Measurements from ENCODE around the gene ZNF787.
A peak's percentile ranks its signal among the peaks of the same experiment; 100 is the strongest.

The ZNF787 gene

GRCh38 chr19:56123266-56123891 lies 2.3 kb upstream of the ZNF787 start:
- peaks cover under 1 to 7% of the 10 kb centered on the region in 2 donors for H3K36me3 ChIP-seq (ENCODE audit: control insufficient read depth in 2 of 2, insufficient read depth in 2 of 2, low read length in 2 of 2)
- peak overlapping the region in 1 of 2 donors; percentile 5 for H3K9ac ChIP-seq (ENCODE audit: low read depth in 1 of 2, low read length in 2 of 2)
- H3K9me3 ChIP-seq (ENCODE audit: control insufficient read depth in 2 of 2, low read length in 2 of 2) = no peaks in the 10 kb centered on the region
- H3K27me3 ChIP-seq (ENCODE audit: control insufficient read depth in 2 of 2, insufficient read depth in 2 of 2, low read length in 2 of 2) = no peaks in the 10 kb centered on the region
- H3K27ac ChIP-seq (ENCODE audit: low read depth in 2 of 2, low read length in 2 of 2) = peak overlapping the region in 1 of 2 donors; percentile 11
- no peak overlapping the region for H3K4me3 ChIP-seq (ENCODE audit: low read length in 2 of 2)
- peaks cover 29 to 35% of the 10 kb centered on the region in 2 donors for H3K4me1 ChIP-seq (ENCODE audit: control insufficient read depth in 2 of 2, insufficient read depth in 2 of 2, low read length in 2 of 2)

- peaks cover 4 to 7% of the 10 kb centered on the region in 2 donors for H3K36me3 ChIP-seq (ENCODE audit: control insufficient read depth in 2 of 2, insufficient read depth in 2 of 2, low read length in 2 of 2)
- peak overlapping the region; percentile 93 to 94 for H3K27ac ChIP-seq (ENCODE audit: low read depth in 2 of 2, low read length in 2 of 2)
- H3K4me1 ChIP-seq (ENCODE audit: control insufficient read depth in 2 of 2, insufficient read depth in 2 of 2, low read length in 2 of 2) = peaks cover 35 to 38% of the 10 kb centered on the region in 2 donors
- peak overlapping the region; percentile 77 to 82 for H3K9ac ChIP-seq (ENCODE audit: low read depth in 1 of 2, low read length in 2 of 2)
- H3K27me3 ChIP-seq (ENCODE audit: control insufficient read depth in 2 of 2, insufficient read depth in 2 of 2, low read length in 2 of 2) = no peaks in the 10 kb centered on the region
- H3K9me3 ChIP-seq (ENCODE audit: control insufficient read depth in 2 of 2, low read length in 2 of 2) = no peaks in the 10 kb centered on the region
- peak overlapping the region; percentile 77 to 81 for H3K4me3 ChIP-seq (ENCODE audit: low read length in 2 of 2)
These were observed 520 bp downstream of the ZNF787 start for GRCh38 chr19:56120371-56121179.

- H3K36me3 ChIP-seq (ENCODE audit: control insufficient read depth in 2 of 2, insufficient read depth in 2 of 2, low read length in 2 of 2) = peaks cover 4 to 7% of the 10 kb centered on the region in 2 donors
- peak overlapping the region; percentile 93 to 94 for H3K27ac ChIP-seq (ENCODE audit: low read depth in 2 of 2, low read length in 2 of 2)
- H3K4me3 ChIP-seq (ENCODE audit: low read length in 2 of 2) = peak overlapping the region; percentile 77 to 81
- H3K9me3 ChIP-seq (ENCODE audit: control insufficient read depth in 2 of 2, low read length in 2 of 2) = no peaks in the 10 kb centered on the region
- peaks cover 35 to 38% of the 10 kb centered on the region in 2 donors for H3K4me1 ChIP-seq (ENCODE audit: control insufficient read depth in 2 of 2, insufficient read depth in 2 of 2, low read length in 2 of 2)
- H3K27me3 ChIP-seq (ENCODE audit: control insufficient read depth in 2 of 2, insufficient read depth in 2 of 2, low read length in 2 of 2) = no peaks in the 10 kb centered on the region
- peak overlapping the region; percentile 77 to 82 for H3K9ac ChIP-seq (ENCODE audit: low read depth in 1 of 2, low read length in 2 of 2)
These were observed 1.1 kb downstream of the ZNF787 start for GRCh38 chr19:56120002-56120370.

GRCh38 chr19:56119582-56119978 lies 1.5 kb downstream of the ZNF787 start:
- peaks cover 4 to 7% of the 10 kb centered on the region in 2 donors for H3K36me3 ChIP-seq (ENCODE audit: control insufficient read depth in 2 of 2, insufficient read depth in 2 of 2, low read length in 2 of 2)
- peak overlapping the region; percentile 77 to 82 for H3K9ac ChIP-seq (ENCODE audit: low read depth in 1 of 2, low read length in 2 of 2)
- peak overlapping the region; percentile 93 to 94 for H3K27ac ChIP-seq (ENCODE audit: low read depth in 2 of 2, low read length in 2 of 2)
- peaks cover 35 to 38% of the 10 kb centered on the region in 2 donors for H3K4me1 ChIP-seq (ENCODE audit: control insufficient read depth in 2 of 2, insufficient read depth in 2 of 2, low read length in 2 of 2)
- H3K27me3 ChIP-seq (ENCODE audit: control insufficient read depth in 2 of 2, insufficient read depth in 2 of 2, low read length in 2 of 2) = no peaks in the 10 kb centered on the region
- H3K9me3 ChIP-seq (ENCODE audit: control insufficient read depth in 2 of 2, low read length in 2 of 2) = no peaks in the 10 kb centered on the region
- peak overlapping the region; percentile 77 to 81 for H3K4me3 ChIP-seq (ENCODE audit: low read length in 2 of 2)

- H3K9me3 ChIP-seq (ENCODE audit: control insufficient read depth in 2 of 2, low read length in 2 of 2) = no peaks in the 10 kb centered on the region
- H3K9ac ChIP-seq (ENCODE audit: low read depth in 1 of 2, low read length in 2 of 2) = peak overlapping the region; percentile 77 to 82
- H3K27me3 ChIP-seq (ENCODE audit: control insufficient read depth in 2 of 2, insufficient read depth in 2 of 2, low read length in 2 of 2) = no peaks in the 10 kb centered on the region
- peaks cover 35 to 38% of the 10 kb centered on the region in 2 donors for H3K4me1 ChIP-seq (ENCODE audit: control insufficient read depth in 2 of 2, insufficient read depth in 2 of 2, low read length in 2 of 2)
- H3K4me3 ChIP-seq (ENCODE audit: low read length in 2 of 2) = peak overlapping the region; percentile 77 to 81
- H3K27ac ChIP-seq (ENCODE audit: low read depth in 2 of 2, low read length in 2 of 2) = peak overlapping the region; percentile 93 to 94
- H3K36me3 ChIP-seq (ENCODE audit: control insufficient read depth in 2 of 2, insufficient read depth in 2 of 2, low read length in 2 of 2) = peaks cover 4 to 7% of the 10 kb centered on the region in 2 donors
These were observed 2.2 kb downstream of the ZNF787 start for GRCh38 chr19:56118666-56119581.

- H3K4me1 ChIP-seq (ENCODE audit: control insufficient read depth in 2 of 2, insufficient read depth in 2 of 2, low read length in 2 of 2) = peaks cover 38 to 42% of the 10 kb centered on the region in 2 donors
- H3K27me3 ChIP-seq (ENCODE audit: control insufficient read depth in 2 of 2, insufficient read depth in 2 of 2, low read length in 2 of 2) = no peaks in the 10 kb centered on the region
- peaks cover 7% of the 10 kb centered on the region in 2 donors for H3K36me3 ChIP-seq (ENCODE audit: control insufficient read depth in 2 of 2, insufficient read depth in 2 of 2, low read length in 2 of 2)
- no peak overlapping the region for H3K9ac ChIP-seq (ENCODE audit: low read depth in 1 of 2, low read length in 2 of 2)
- H3K4me3 ChIP-seq (ENCODE audit: low read length in 2 of 2) = no peak overlapping the region
- peak overlapping the region in 1 of 2 donors; percentile 34 for H3K27ac ChIP-seq (ENCODE audit: low read depth in 2 of 2, low read length in 2 of 2)
- H3K9me3 ChIP-seq (ENCODE audit: control insufficient read depth in 2 of 2, low read length in 2 of 2) = no peaks in the 10 kb centered on the region
These were observed 3.2 kb downstream of the ZNF787 start for GRCh38 chr19:56117889-56118288.

GRCh38 chr19:56117376-56117884 lies 3.7 kb downstream of the ZNF787 start:
- Histone ChIP-seq H3K4me1 (ENCODE audit: control insufficient read depth in 2 of 2, insufficient read depth in 2 of 2, low read length in 2 of 2) (peaks cover 38 to 44% of the 10 kb centered on the region in 2 donors), H3K9me3 (ENCODE audit: control insufficient read depth in 2 of 2, low read length in 2 of 2) (no peaks in the 10 kb centered on the region), H3K4me3 (ENCODE audit: low read length in 2 of 2) (no peak overlapping the region), H3K9ac (ENCODE audit: low read depth in 1 of 2, low read length in 2 of 2) (no peak overlapping the region), H3K27me3 (ENCODE audit: control insufficient read depth in 2 of 2, insufficient read depth in 2 of 2, low read length in 2 of 2) (no peaks in the 10 kb centered on the region), H3K27ac (ENCODE audit: low read depth in 2 of 2, low read length in 2 of 2) (peak overlapping the region in 1 of 2 donors; percentile 34), H3K36me3 (ENCODE audit: control insufficient read depth in 2 of 2, insufficient read depth in 2 of 2, low read length in 2 of 2) (peaks cover 7% of the 10 kb centered on the region in 2 donors)

GRCh38 chr19:56116606-56117005 lies 4.5 kb downstream of the ZNF787 start:
- Histone ChIP-seq H3K4me1 (ENCODE audit: control insufficient read depth in 2 of 2, insufficient read depth in 2 of 2, low read length in 2 of 2) (peaks cover 39 to 47% of the 10 kb centered on the region in 2 donors), H3K9ac (ENCODE audit: low read depth in 1 of 2, low read length in 2 of 2) (no peak overlapping the region), H3K27ac (ENCODE audit: low read depth in 2 of 2, low read length in 2 of 2) (no peak overlapping the region), H3K4me3 (ENCODE audit: low read length in 2 of 2) (no peak overlapping the region), H3K36me3 (ENCODE audit: control insufficient read depth in 2 of 2, insufficient read depth in 2 of 2, low read length in 2 of 2) (peaks cover 7% of the 10 kb centered on the region in 2 donors), H3K9me3 (ENCODE audit: control insufficient read depth in 2 of 2, low read length in 2 of 2) (no peaks in the 10 kb centered on the region), H3K27me3 (ENCODE audit: control insufficient read depth in 2 of 2, insufficient read depth in 2 of 2, low read length in 2 of 2) (no peaks in the 10 kb centered on the region)

DNA sequence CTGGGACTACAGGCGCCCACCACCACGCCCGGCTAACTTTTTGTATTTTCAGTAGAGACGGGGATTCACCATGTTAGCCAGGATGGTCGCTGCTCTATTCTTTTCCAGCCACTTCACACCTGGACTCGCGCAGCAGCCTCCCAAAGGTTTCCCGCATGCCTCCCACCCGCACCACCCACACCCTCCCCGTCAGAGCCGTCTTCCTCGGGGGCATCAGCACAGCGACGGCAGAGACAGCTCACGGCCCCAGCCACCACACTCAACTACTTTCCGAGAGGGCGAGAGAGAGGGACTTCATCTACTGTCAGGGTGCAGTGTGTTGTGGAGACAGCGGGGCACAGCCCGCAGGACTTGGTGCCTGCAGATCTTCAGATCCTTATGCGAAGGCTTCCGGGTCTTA lies 5.6 kb downstream of the ZNF787 start:
- Histone ChIP-seq H3K27me3 (ENCODE audit: control insufficient read depth in 2 of 2, insufficient read depth in 2 of 2, low read length in 2 of 2) (no peaks in the 10 kb centered on the region), H3K9me3 (ENCODE audit: control insufficient read depth in 2 of 2, low read length in 2 of 2) (no peaks in the 10 kb centered on the region), H3K9ac (ENCODE audit: low read depth in 1 of 2, low read length in 2 of 2) (no peak overlapping the region), H3K27ac (ENCODE audit: low read depth in 2 of 2, low read length in 2 of 2) (no peak overlapping the region), H3K36me3 (ENCODE audit: control insufficient read depth in 2 of 2, insufficient read depth in 2 of 2, low read length in 2 of 2) (peaks cover 7% of the 10 kb centered on the region in 2 donors), H3K4me3 (ENCODE audit: low read length in 2 of 2) (no peak overlapping the region), H3K4me1 (ENCODE audit: control insufficient read depth in 2 of 2, insufficient read depth in 2 of 2, low read length in 2 of 2) (peaks cover 50 to 58% of the 10 kb centered on the region in 2 donors)

All from mucosa of rectum (tissue), 2 donors.